ENCODE data around the gene ZFAND3. TPM values are rescaled to one million over a fixed set of nuclear protein-coding genes. Genes with fewer than 3 reads are reported as not detected.

ZFAND3 gene
- total RNA-seq, 1 experiment from 2014 or later: 107 TPM

- POLR2A ChIA-PET: no interaction called here
- H3K36me3 Mint-ChIP-seq (ENCODE audit: insufficient read depth, unreplicated experiment): peaks cover 28% of the 10 kb centered on the region
- H3K27ac Mint-ChIP-seq (ENCODE audit: unreplicated experiment): no peak overlapping the region
- H3K9me3 Mint-ChIP-seq (ENCODE audit: unreplicated experiment): no peaks in the 10 kb centered on the region
- CTCF ChIA-PET: interaction anchor here (1.9 kb wide), 1 partner anchor 30 kb away, joined by 19 read pairs; no protein-coding TSS in a partner anchor
- H3K27me3 Mint-ChIP-seq (ENCODE audit: insufficient read depth, unreplicated experiment): no peaks in the 10 kb centered on the region
- DNase-seq: no peak
- Histone ChIP-seq H3K4me1 (peaks cover 49% of the 10 kb centered on the region), H3K9me3 (no peaks in the 10 kb centered on the region), H3K27me3 (replicated peaks; ENCODE audit: control insufficient read depth, insufficient read depth, low read length) (no peaks in the 10 kb centered on the region), H3K4me3 (ENCODE audit: low read depth, low read length) (no peak overlapping the region), H3K36me3 (ENCODE audit: control insufficient read depth, insufficient read depth, low read length) (no peaks in the 10 kb centered on the region; the same call in 1 of the 2 replicates)
- peaks cover 28% of the 10 kb centered on the region for H3K4me1 Mint-ChIP-seq (ENCODE audit: low read depth, unreplicated experiment)
- H3K4me3 Mint-ChIP-seq (ENCODE audit: unreplicated experiment): peak overlapping the region; percentile 99
- no peak for TF ChIP-seq CTCF (IDR thresholded peaks at IDR 0.05; ENCODE audit: insufficient read depth in 1 of 2, low read depth in 1 of 2, low read length in 1 of 2, severe bottlenecking in 1 of 2, unreplicated experiment in 1 of 2)
- BruUV-seq (replicated peaks): no TSS peak
- intact Hi-C loops (cut with micrococcal nuclease; ENCODE audit: unreplicated experiment): loop anchor here (5.0 kb wide), 1 partner anchor 41 kb away; no protein-coding TSS in a partner anchor
Observed at GRCh38 chr6:37821446-37821845, 1.9 kb downstream of the ZFAND3 start.

- H3K4me1 ChIP-seq: peaks cover 38% of the 10 kb centered on the region
- no peak for TF ChIP-seq CTCF (IDR thresholded peaks at IDR 0.05; ENCODE audit: insufficient read depth in 1 of 2, low read depth in 1 of 2, low read length in 1 of 2, severe bottlenecking in 1 of 2, unreplicated experiment in 1 of 2)
- no peaks in the 10 kb centered on the region; the same call in 1 of the 2 replicates for H3K36me3 ChIP-seq (ENCODE audit: control insufficient read depth, insufficient read depth, low read length)
- no peaks in the 10 kb centered on the region for H3K27me3 Mint-ChIP-seq (ENCODE audit: insufficient read depth, unreplicated experiment)
- intact Hi-C loops (cut with micrococcal nuclease; ENCODE audit: unreplicated experiment): loop anchor here (5.0 kb wide), 1 partner anchor 39 kb away; no protein-coding TSS in a partner anchor
- no peak overlapping the region for H3K4me3 ChIP-seq (ENCODE audit: low read depth, low read length)
- POLR2A ChIA-PET: interaction anchor here (0.6 to 1.5 kb wide), 3 partner anchors 10 to 61 kb away, joined by 3 read pairs; no protein-coding TSS in a partner anchor
- H3K27ac Mint-ChIP-seq (ENCODE audit: unreplicated experiment): peak overlapping the region; percentile 77
- CTCF ChIA-PET: interaction anchor here (1.9 kb wide), 1 partner anchor 32 kb away, joined by 9 read pairs; no protein-coding TSS in a partner anchor
- H3K9me3 ChIP-seq: no peaks in the 10 kb centered on the region
- H3K36me3 Mint-ChIP-seq (ENCODE audit: insufficient read depth, unreplicated experiment): peaks cover 29% of the 10 kb centered on the region
- peak; percentile 20 to 46 for DNase-seq
- H3K4me1 Mint-ChIP-seq (ENCODE audit: low read depth, unreplicated experiment): peaks cover 19% of the 10 kb centered on the region
- no peaks in the 10 kb centered on the region for H3K9me3 Mint-ChIP-seq (ENCODE audit: unreplicated experiment)
- no peaks in the 10 kb centered on the region for H3K27me3 ChIP-seq (replicated peaks; ENCODE audit: control insufficient read depth, insufficient read depth, low read length)
- H3K4me3 Mint-ChIP-seq (ENCODE audit: unreplicated experiment): peak overlapping the region; percentile 99
- BruUV-seq (replicated peaks): no TSS peak
Observed at GRCh38 chr6:37822851-37823682, 3.5 kb downstream of the ZFAND3 start.

- CTCF ChIA-PET: interaction anchor here (1.9 kb wide), 1 partner anchor 33 kb away, joined by 9 read pairs; no protein-coding TSS in a partner anchor
- no peaks in the 10 kb centered on the region for H3K9me3 ChIP-seq
- intact Hi-C loops (cut with micrococcal nuclease; ENCODE audit: unreplicated experiment): loop anchor here (5.0 kb wide), 1 partner anchor 38 kb away; no protein-coding TSS in a partner anchor
- no peaks in the 10 kb centered on the region for H3K27me3 ChIP-seq (replicated peaks; ENCODE audit: control insufficient read depth, insufficient read depth, low read length)
- H3K36me3 ChIP-seq (ENCODE audit: control insufficient read depth, insufficient read depth, low read length): no peaks in the 10 kb centered on the region; the same call in 1 of the 2 replicates
- no peaks in the 10 kb centered on the region for H3K27me3 Mint-ChIP-seq (ENCODE audit: insufficient read depth, unreplicated experiment)
- H3K27ac Mint-ChIP-seq (ENCODE audit: unreplicated experiment): no peak overlapping the region
- BruUV-seq (replicated peaks): no TSS peak
- H3K4me1 ChIP-seq: peaks cover 38% of the 10 kb centered on the region
- POLR2A ChIA-PET: no interaction called here
- DNase-seq: no peak
- TF ChIP-seq CTCF (IDR thresholded peaks at IDR 0.05; ENCODE audit: insufficient read depth in 1 of 2, low read depth in 1 of 2, low read length in 1 of 2, severe bottlenecking in 1 of 2, unreplicated experiment in 1 of 2): no peak
- H3K4me3 Mint-ChIP-seq (ENCODE audit: unreplicated experiment): no peak overlapping the region
- H3K36me3 Mint-ChIP-seq (ENCODE audit: insufficient read depth, unreplicated experiment): peaks cover 20% of the 10 kb centered on the region
- H3K9me3 Mint-ChIP-seq (ENCODE audit: unreplicated experiment): no peaks in the 10 kb centered on the region
- no peak overlapping the region for H3K4me3 ChIP-seq (ENCODE audit: low read depth, low read length)
- H3K4me1 Mint-ChIP-seq (ENCODE audit: low read depth, unreplicated experiment): peaks cover 19% of the 10 kb centered on the region
Observed at GRCh38 chr6:37824170-37824569, 4.6 kb downstream of the ZFAND3 start.

Data from Caco-2 (cell line).